NCI-H146 treated with DMSO at 0.1 percent for 48 hours (cell line): ENCODE results near the gene LETMD1.
A peak's percentile ranks its signal among the peaks of the same experiment; 100 is the strongest.
"Not testable (repeated sequence)": the region's sequence is repeated elsewhere in the genome, so short reads cannot be mapped to it uniquely, and the experiment has no call there.

Experiments used
- DNase-seq: peaks from one replicate; lab custom pipeline; 2025; ENCODE audit not compliant: unreplicated experiment; lab: John Stamatoyannopoulos, UW

Gene LETMD1

GRCh38 chr12:51076236-51076930 is 28.3 kb downstream of the LETMD1 start:
- DNase-seq = no peak

DNA sequence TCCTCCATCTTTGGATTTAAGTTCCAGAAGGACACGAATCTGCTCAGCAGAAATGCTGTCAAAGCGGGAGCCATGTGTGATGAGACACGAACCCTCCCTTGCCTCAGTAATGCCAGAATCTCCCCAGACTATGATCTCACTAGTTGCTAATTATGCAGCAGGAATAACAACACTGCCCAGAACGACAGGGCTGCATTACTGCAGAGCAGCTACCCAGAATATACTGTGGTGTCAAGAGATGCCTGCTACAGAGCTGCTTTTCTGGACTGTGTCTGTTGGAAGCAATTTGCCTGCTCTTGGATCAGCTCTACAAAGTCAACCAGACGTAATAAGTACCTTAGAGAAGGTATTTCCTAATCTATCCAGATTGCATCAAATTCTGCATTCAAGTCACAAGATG is 29.8 kb downstream of the LETMD1 start:
- no peak for DNase-seq

GRCh38 chr12:51078346-51078745 is 30.2 kb downstream of the LETMD1 start:
- not testable (repeated sequence) for DNase-seq

DNA sequence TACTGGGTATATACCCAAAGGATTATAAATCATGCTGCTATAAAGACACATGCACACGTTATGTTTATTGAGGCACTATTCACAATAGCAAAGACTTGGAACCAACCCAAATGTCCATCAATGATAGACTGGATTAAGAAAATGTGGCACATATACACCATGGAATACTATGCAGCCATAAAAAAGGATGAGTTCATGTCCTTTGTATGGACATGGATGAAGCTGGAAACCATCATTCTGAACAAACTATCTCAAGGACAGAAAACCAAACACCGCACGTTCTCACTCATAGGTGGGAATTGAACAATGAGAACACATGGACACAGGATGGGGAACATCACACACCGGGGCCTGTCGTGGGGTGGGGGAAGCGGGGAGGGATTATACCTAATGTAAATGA is 30.7 kb downstream of the LETMD1 start:
- DNase-seq = not testable (repeated sequence)

- no peak for DNase-seq
These were observed 32.0 kb downstream of the LETMD1 start for GRCh38 chr12:51080136-51080535.

DNA sequence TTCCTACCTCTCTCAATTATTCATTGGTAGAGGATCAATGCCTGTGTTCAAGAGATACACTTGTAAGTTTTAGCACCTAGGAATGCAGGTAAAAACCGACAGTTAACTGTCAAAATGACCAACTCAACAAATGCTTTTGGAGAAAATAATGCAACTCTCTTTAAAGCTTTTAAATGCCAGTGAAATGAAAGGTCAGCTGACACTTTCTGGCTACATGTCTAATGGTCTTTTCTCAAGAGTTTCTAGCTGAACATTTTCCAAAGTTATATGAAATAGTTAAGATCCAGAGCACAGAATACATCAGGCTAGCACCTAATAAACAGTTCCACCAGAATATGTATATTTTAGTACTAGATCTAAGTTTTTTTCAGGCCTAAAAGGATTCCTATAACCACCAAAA is 33.3 kb downstream of the LETMD1 start:
- no peak for DNase-seq

DNA sequence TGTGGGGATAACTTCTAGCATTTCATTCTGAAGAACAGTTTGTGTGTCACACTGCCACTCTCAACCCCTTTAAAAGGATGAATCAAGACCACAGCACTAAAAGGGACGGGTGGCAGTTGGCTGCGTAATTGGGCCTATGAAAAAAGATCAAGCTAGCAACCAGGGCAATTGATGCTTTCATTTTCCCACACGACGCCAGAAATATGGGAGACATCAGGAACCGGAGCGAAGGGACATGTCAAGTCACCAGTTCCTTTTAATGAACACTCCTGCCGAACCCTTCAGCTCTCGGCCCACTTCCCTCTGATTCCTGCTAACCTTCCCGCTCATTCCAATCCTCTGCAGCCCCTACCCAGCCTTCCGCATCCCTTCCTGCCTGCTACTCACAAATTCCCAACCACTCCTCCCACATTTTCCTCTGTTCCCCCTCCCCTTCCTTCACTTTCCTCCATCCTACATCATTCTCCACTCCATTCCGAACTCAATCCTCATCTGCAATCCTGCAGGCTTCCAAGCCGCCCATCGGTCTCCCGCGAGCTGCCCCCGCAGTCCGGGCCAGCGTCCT is 34.5 kb downstream of the LETMD1 start:
- DNase-seq = peak; percentile 63

DNA sequence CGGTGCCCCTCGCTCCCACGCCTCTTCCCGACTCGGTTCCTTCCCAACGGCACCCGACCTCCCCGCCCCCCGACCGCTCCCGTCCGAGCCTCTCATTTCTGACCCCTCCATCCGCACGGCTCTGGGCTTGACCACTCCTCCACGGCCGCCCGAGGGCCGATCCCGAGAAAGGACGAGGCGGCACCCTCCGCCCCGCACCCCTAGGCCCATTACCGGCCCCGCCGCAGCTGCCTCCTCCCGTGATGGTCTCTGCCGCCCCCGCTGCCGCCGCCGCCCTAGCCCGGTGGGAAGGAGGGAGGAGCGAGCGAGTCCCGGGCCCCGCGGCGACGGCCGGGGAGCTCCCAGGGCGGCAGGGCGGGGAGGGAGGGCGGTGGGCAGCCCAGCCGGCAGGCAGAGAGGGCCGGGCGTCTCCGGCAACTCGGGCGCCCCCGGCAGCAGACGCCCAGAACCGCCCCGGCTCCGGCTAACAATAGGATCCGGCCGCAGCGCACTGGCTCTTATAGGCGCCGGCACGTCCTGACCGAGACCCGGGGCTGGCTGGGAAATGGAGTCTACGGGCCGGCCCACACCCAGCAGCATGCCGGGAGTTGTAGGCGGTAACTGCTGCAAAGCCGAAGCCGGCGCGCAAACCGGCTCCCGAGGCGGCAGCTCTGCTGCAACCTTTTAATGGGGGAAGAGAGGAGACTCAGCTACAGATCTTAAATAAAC is 35.2 kb downstream of the LETMD1 start, which contains the start of gene CSRNP2:
Gene CSRNP2 (minus strand): TSS at position 471 of the 708 bp plus-strand sequence. CDS start 7,035 bp downstream, outside the sequence.
- peak; percentile 97 for DNase-seq

GRCh38 chr12:51085757-51086156 is 37.6 kb downstream of the LETMD1 start:
- DNase-seq = no peak

DNA sequence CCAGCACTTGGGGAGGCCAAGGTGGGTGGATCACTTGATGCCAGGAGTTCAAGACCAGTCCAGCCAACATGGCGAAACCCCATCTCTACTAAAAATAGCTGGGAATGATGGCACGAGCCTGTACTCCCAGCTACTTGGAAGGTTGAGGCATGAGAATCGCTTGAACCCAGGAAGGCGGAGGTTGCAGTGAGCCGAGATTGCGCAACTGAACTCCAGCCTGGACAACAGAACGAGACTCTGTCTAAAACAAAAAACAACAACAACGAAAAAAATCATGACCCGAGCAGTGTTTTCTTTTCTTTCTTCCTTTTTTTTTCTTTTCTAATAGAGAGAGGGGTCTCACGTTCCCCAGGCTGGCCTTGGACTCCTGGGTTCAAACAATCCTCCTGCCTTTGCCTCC is 38.8 kb downstream of the LETMD1 start:
- no peak for DNase-seq

- DNase-seq = no peak
These were observed 39.7 kb downstream of the LETMD1 start for GRCh38 chr12:51087818-51088217.

DNA sequence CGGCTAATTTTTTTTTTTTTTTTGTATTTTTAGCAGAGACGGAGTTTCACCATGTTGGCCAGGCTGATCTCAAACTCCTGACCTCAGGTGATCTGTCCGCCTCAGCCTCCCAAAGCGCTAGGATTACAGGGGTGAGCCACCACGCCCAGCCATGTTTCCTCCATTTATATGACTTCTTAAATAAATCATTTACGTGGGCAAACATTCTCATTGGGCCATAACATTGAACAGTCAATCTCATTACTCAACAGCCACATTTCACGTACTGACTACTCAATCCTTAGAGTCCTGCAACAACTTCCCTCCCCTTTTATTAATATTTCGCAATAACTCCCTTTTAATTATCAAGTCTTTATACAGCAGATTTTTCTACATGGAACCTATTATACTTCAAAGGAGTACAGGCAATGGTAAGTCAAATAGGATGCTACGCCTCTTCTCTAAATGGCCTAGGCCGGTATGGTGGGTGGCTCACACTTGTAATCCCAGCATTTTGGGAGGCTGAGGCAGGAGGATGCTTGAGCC is 42.6 kb downstream of the LETMD1 start:
- DNase-seq = no peak

DNA sequence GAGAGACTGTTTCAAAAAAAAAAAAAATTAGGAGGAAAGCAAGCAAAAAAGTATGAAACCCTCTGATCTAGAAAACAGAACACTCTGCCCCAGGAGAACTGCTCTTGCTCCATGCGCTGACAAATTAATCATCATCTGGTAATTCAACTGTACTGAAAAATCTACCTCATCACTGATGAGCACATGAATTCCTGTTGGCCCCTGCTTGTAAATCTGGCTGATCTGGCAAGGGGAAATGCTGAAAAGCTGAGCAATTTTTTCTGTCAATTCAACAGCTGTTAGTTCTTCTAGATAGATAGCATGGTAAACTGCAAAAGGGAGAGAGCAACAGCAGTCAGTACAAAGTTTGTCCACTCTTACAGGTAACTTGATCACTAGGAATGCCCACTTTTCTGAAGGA is 50.5 kb downstream of the LETMD1 start:
- no peak for DNase-seq

GRCh38 chr12:51103977-51104376 is 55.9 kb downstream of the LETMD1 start:
- no peak for DNase-seq

DNA sequence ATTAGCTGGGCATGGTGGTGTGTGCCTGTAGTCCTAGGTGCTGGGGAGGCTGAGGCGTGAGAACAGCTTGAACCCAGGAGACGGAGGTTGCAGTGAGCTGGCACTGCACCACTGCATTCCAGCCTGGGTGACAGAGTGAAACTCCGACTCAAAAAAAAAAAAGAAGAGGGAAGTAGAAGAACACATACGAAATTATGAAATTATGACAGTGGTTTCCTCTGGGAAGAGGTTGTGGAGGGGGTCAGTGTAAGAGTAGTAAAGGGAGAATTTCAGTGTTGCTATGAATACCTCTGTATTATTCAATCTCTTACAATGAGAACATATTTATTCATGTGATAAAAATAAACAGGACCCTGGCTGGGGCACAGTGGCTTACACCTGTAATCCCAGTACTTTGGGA is 60.0 kb downstream of the LETMD1 start:
- no peak for DNase-seq
